DMS114 treated with DMSO at 0.1 percent for 48 hours (cell line): Measurements from ENCODE around the gene ZNF653.

Experiments used
- DNase-seq: peaks from one replicate; lab custom pipeline; 2025; ENCODE audit not compliant: unreplicated experiment; lab: John Stamatoyannopoulos, UW

The ZNF653 gene

GRCh38 chr19:11513946-11514345, 8.3 kb upstream of the ZNF653 start:
- no peak for DNase-seq

GRCh38 chr19:11510444-11510843, 4.8 kb upstream of the ZNF653 start:
- no peak for DNase-seq

GRCh38 chr19:11507370-11508078, 1.9 kb upstream of the ZNF653 start:
- no peak for DNase-seq

GRCh38 chr19:11506967-11507366, 1.3 kb upstream of the ZNF653 start:
- DNase-seq: no peak

- no peak for DNase-seq
Observed at GRCh38 chr19:11506101-11506555, 489 bp upstream of the ZNF653 start.

- DNase-seq: peak; percentile 82
Observed at GRCh38 chr19:11505032-11505503, 571 bp downstream of the ZNF653 start.

GRCh38 chr19:11504502-11505031, 1.1 kb downstream of the ZNF653 start:
- DNase-seq: no peak

GRCh38 chr19:11499890-11500420, 5.7 kb downstream of the ZNF653 start:
- no peak for DNase-seq

- DNase-seq: no peak
Observed at GRCh38 chr19:11499220-11499726, 6.4 kb downstream of the ZNF653 start.

GRCh38 chr19:11496391-11497163, 9.1 kb downstream of the ZNF653 start:
- no peak for DNase-seq

GRCh38 chr19:11495885-11496284, 9.8 kb downstream of the ZNF653 start:
- no peak for DNase-seq

GRCh38 chr19:11495481-11495880, 10.2 kb downstream of the ZNF653 start:
- no peak for DNase-seq

GRCh38 chr19:11494634-11495285, 10.9 kb downstream of the ZNF653 start:
- no peak for DNase-seq

- no peak for DNase-seq
Observed at GRCh38 chr19:11489378-11489777, 16.3 kb downstream of the ZNF653 start.

- DNase-seq: no peak
Observed at GRCh38 chr19:11486661-11487503, 18.8 kb downstream of the ZNF653 start.

GRCh38 chr19:11485245-11485837, 20.3 kb downstream of the ZNF653 start:
- no peak for DNase-seq

GRCh38 chr19:11483366-11484111, 22.1 kb downstream of the ZNF653 start:
- no peak for DNase-seq

GRCh38 chr19:11482384-11483050, 23.1 kb downstream of the ZNF653 start:
- DNase-seq: peak; percentile 41
